A549 (cell line): ENCODE data around the gene SLC2A6. TPM values are rescaled to one million over a fixed set of nuclear protein-coding genes. Genes with fewer than 3 reads are reported as not detected.

Source experiments
- ATAC-seq, 2 experiments: fragments of 200-7000 bp in 1 of 2; fragments of >200 bp in 1 of 2; cut with Nextera tagmentation in 1 of 2; cut with Tn5 transposase in 1 of 2; 3 replicates each; pipeline versions ENCODE4 v1.8.0 to v1.9.1; 2018 to 2020; ENCODE audit warnings: mild to moderate bottlenecking in 1 of 2, moderate library complexity in 1 of 2
- CTCF ChIA-PET: fragments of 300-600 bp; sonication (Branson Sonifier 250); formaldehyde crosslinking; extraction: SDS; loops from one replicate; lab custom pipeline; 2021; ENCODE audit warnings: antibody characterized with exemption, inconsistent platforms; lab: Yijun Ruan, JAX
- POLR2A ChIA-PET: fragments of 350-600 bp; formaldehyde crosslinking; extraction: SDS; loops from one replicate; lab custom pipeline; 2021; ENCODE audit warnings: antibody characterized with exemption, inconsistent platforms; lab: Yijun Ruan, JAX
- DNase-seq, 2 experiments: peaks; one replicate each; pipeline versions ENCODE4 v3.0.0 to v3.0.0-alpha.2; 2011 to 2016; ENCODE audit warnings: low read depth in 1 of 2, low spot score in 1 of 2
- FAIRE-seq: peaks from 2 replicates; lab custom pipeline; 2011; peaks lifted over from hg19 to GRCh38; lab: Jason Lieb, UNC
- H3K27ac ChIP-seq, 2 experiments: fragments of >200 bp; sonication (Bioruptor Twin); formaldehyde crosslinking; 3 replicates each; pipeline ENCODE4 v1.5.1; 2016 to 2017
- H3K4me1 ChIP-seq: fragments of >200 bp; sonication (Bioruptor Twin); formaldehyde crosslinking; 3 replicates; pipeline ENCODE4 v1.6.1; 2016
- H3K4me2 ChIP-seq: fragments of >200 bp; sonication (Bioruptor Twin); formaldehyde crosslinking; 3 replicates; pipeline ENCODE4 v1.6.1; 2016
- H3K4me3 ChIP-seq: fragments of >200 bp; sonication (Bioruptor Twin); formaldehyde crosslinking; 3 replicates; pipeline ENCODE4 v1.5.1; 2016
- H3K9me3 ChIP-seq: fragments of >200 bp; sonication (Bioruptor Twin); formaldehyde crosslinking; 3 replicates; pipeline ENCODE4 v1.6.1; 2016
- BHLHE40 ChIP-seq: IDR thresholded peaks from 2 replicates; pipeline ENCODE4 v1.6.1; 2012; ENCODE audit warnings: low read depth, low read length, inconsistent platforms
- CEBPB ChIP-seq, 2 experiments: fragments of >200 bp in 1 of 2; sonication (Bioruptor Twin) in 1 of 2; formaldehyde crosslinking in 1 of 2; IDR thresholded peaks; 2 replicates each; pipeline ENCODE4 v1.6.1; 2012 to 2016
- CHD4 ChIP-seq: fragments of 200-600 bp; sonication (generic); IDR thresholded peaks from 2 replicates; pipeline ENCODE4 v1.6.1; 2016; ENCODE audit warnings: antibody characterized with exemption, mild to moderate bottlenecking, borderline replicate concordance
- E2F6 ChIP-seq: IDR thresholded peaks from 2 replicates; pipeline ENCODE4 v1.6.1; 2012; ENCODE audit warnings: low read depth, borderline replicate concordance
- ELK1 ChIP-seq: fragments of 150-350 bp; IDR thresholded peaks from 2 replicates; pipeline ENCODE4 v1.6.1; 2014; ENCODE audit warnings: low read depth, mild to moderate bottlenecking, low read length
- EP300 ChIP-seq, 2 experiments: fragments of >200 bp; sonication (Bioruptor Twin); formaldehyde crosslinking; IDR thresholded peaks; 2 replicates in 1 of 2; 3 replicates in 1 of 2; pipeline ENCODE4 v1.6.1; 2016 to 2017
- FOSB ChIP-seq: fragments of 250-450 bp; sonication (Bioruptor Pico); IDR thresholded peaks from 2 replicates; pipeline ENCODE4 v1.5.0; 2020; ENCODE audit warnings: mild to moderate bottlenecking, moderate library complexity
- HMGXB4 ChIP-seq: fragments of 250-450 bp; sonication (Bioruptor Pico); IDR thresholded peaks from 2 replicates; pipeline ENCODE4 v1.5.0; 2021; ENCODE audit warnings: mild to moderate bottlenecking, moderate library complexity, borderline replicate concordance
- HOXB13 ChIP-seq: fragments of 250-450 bp; sonication (Bioruptor Pico); IDR thresholded peaks from 2 replicates; pipeline ENCODE4 v1.5.0; 2020; ENCODE audit warnings: low read depth, mild to moderate bottlenecking, moderate library complexity
- HOXB5 ChIP-seq: fragments of 250-450 bp; sonication (Bioruptor Pico); IDR thresholded peaks from 2 replicates; pipeline ENCODE4 v1.5.0; 2020; ENCODE audit warnings: mild to moderate bottlenecking, moderate library complexity
- MAX ChIP-seq: IDR thresholded peaks from 2 replicates; pipeline ENCODE4 v1.6.1; 2012
- NR3C1 ChIP-seq: fragments of >200 bp; sonication (Bioruptor Twin); formaldehyde crosslinking; IDR thresholded peaks from 3 replicates; pipeline ENCODE4 v1.6.1; 2017
- POLR2A ChIP-seq: IDR thresholded peaks from 2 replicates; pipeline ENCODE4 v1.6.1; 2012; ENCODE audit warnings: mild to moderate bottlenecking, low read length
- POLR2AphosphoS2 ChIP-seq: conservative IDR thresholded peaks from 2 replicates; pipeline ENCODE4 v1.6.1; 2012; ENCODE audit warnings: low read length, improper control_type of control experiment, inconsistent platforms
- RAD21 ChIP-seq, 2 experiments: fragments of >200 bp in 1 of 2; sonication (Bioruptor Twin) in 1 of 2; formaldehyde crosslinking in 1 of 2; IDR thresholded peaks in 1 of 2; conservative IDR thresholded peaks in 1 of 2; 2 replicates in 1 of 2; 3 replicates in 1 of 2; pipeline ENCODE4 v1.6.1; 2012 to 2018; ENCODE audit warnings: inconsistent platforms in 1 of 2
- REST ChIP-seq: fragments of 200-600 bp; sonication (generic); IDR thresholded peaks from 2 replicates; pipeline ENCODE4 v1.6.1; 2016; ENCODE audit warnings: antibody characterized with exemption, mild to moderate bottlenecking, moderate library complexity
- RFX5 ChIP-seq: fragments of 450-650 bp; IDR thresholded peaks from 2 replicates; pipeline ENCODE4 v1.7.1; 2014; ENCODE audit warnings: antibody characterized with exemption, mild to moderate bottlenecking, moderate library complexity
- SMC3 ChIP-seq: fragments of >200 bp; sonication (Bioruptor Twin); formaldehyde crosslinking; IDR thresholded peaks from 3 replicates; pipeline ENCODE4 v1.6.1; 2018; ENCODE audit warnings: inconsistent platforms
- TFCP2L1 ChIP-seq: fragments of 250-450 bp; sonication (Bioruptor Pico); IDR thresholded peaks from 2 replicates; pipeline ENCODE4 v1.5.0; 2021; ENCODE audit warnings: mild to moderate bottlenecking
- WGBS: methylation state at CpG from one replicate; pipeline ENCODE4 v1.1.6; 2017; ENCODE audit errors: missing lambda C conversion rate; 5-methylcytosine and 5-hydroxymethylcytosine counted together
- polyA plus RNA-seq, 4 experiments: library from polyadenylated mRNA; depleted of rRNA in 3 of 4; stranded (reverse); fragments of >200 nt; fragmentation: RNase III in 1 of 4; extraction: RNeasy Plus Mini Kit Qiagen cat#74134 plus additional on column Dnase treatment in 1 of 4; gene quantifications; 2 replicates in 3 of 4; 3 replicates in 1 of 4; pipeline ENCODE4 v1.2.3, GENCODE V29; 2011 to 2017

Gene SLC2A6
- polyA plus RNA-seq, 2 of the 4 experiments (the other 2 are of a cell fraction) = 3.7 to 20.5 TPM

- no peaks in the 10 kb centered on the region for H3K4me1 ChIP-seq
- ATAC-seq (no peak), DNase-seq (no peak), FAIRE-seq (no peak)
- no peak overlapping the region for H3K4me3 ChIP-seq
- ChIA-PET CTCF (interaction anchor here (0.6 to 4.8 kb wide), 7 partner anchors 8 to 308 kb away, joined by 3 to 42 read pairs (median 5); no protein-coding TSS in a partner anchor), POLR2A (no interaction called here)
- TF ChIP-seq TFCP2L1 (CRISPR knock-in tag) = no peak
- H3K9me3 ChIP-seq = no peaks in the 10 kb centered on the region
- 71% methylated on average over 20 of the region's 24 CpGs for WGBS
- no peak overlapping the region for H3K27ac ChIP-seq
- H3K4me2 ChIP-seq = no peak overlapping the region
Measured at GRCh38 chr9:133494636-133495326, 15.9 kb upstream of the SLC2A6 start.

- 64% methylated on average over 22 of the region's 23 CpGs for WGBS
- no peak overlapping the region for H3K4me2 ChIP-seq
- no peak for TF ChIP-seq FOSB (CRISPR knock-in tag)
- TF ChIP-seq REST = no peak
- no peak for TF ChIP-seq POLR2AphosphoS2
- TF ChIP-seq E2F6 = no peak
- no peak for TF ChIP-seq POLR2A
- no peak for TF ChIP-seq HOXB5
- TF ChIP-seq SMC3 = no peak
- no peak for TF ChIP-seq RAD21 (conservative IDR thresholded peaks at IDR 0.05 in 1 of 2, IDR thresholded peaks at IDR 0.05 in 1 of 2)
- no peak for TF ChIP-seq CEBPB (IDR thresholded peaks at IDR 0.05)
- TF ChIP-seq EP300 (IDR thresholded peaks at IDR 0.05) = no peak
- TF ChIP-seq HMGXB4 (CRISPR knock-in tag) = no peak
- no peak for TF ChIP-seq NR3C1
- no peak for TF ChIP-seq MAX
- TF ChIP-seq HOXB13 (CRISPR knock-in tag) = no peak
- TF ChIP-seq BHLHE40 = no peak
- no peak for TF ChIP-seq CHD4
- TF ChIP-seq ELK1 = no peak
- TF ChIP-seq RFX5 = no peak
- H3K27ac ChIP-seq = no peak overlapping the region
- DNase-seq = no peak
- no peak for FAIRE-seq
- ChIA-PET POLR2A (no interaction called here), CTCF (interaction anchor here (0.6 to 2.2 kb wide), 4 partner anchors 9 to 308 kb away, joined by 3 to 7 read pairs (median 6); no protein-coding TSS in a partner anchor)
- no peak overlapping the region for H3K4me3 ChIP-seq
- no peak for ATAC-seq
- no peaks in the 10 kb centered on the region for H3K4me1 ChIP-seq
- no peaks in the 10 kb centered on the region for H3K9me3 ChIP-seq
Measured at GRCh38 chr9:133493845-133494540, 15.1 kb upstream of the SLC2A6 start.
